GM23248 (cell line): ENCODE data around the gene MANF.

ENCODE experiments used
- EZH2 ChIP-seq: fragments of 200-600 bp; sonication (generic); IDR thresholded peaks from 2 replicates; pipeline ENCODE4 v1.6.1; 2018; ENCODE audit warnings: antibody characterized with exemption, mild to moderate bottlenecking; ENCODE audit not compliant: insufficient read depth, poor library complexity, severe bottlenecking
- EZH2phosphoT487 ChIP-seq: fragments of 200-600 bp; sonication (generic); IDR thresholded peaks from 2 replicates; pipeline ENCODE4 v1.6.1; 2018; ENCODE audit warnings: antibody characterized with exemption, moderate library complexity, mild to moderate bottlenecking, low read depth; ENCODE audit not compliant: insufficient read depth

DNA sequence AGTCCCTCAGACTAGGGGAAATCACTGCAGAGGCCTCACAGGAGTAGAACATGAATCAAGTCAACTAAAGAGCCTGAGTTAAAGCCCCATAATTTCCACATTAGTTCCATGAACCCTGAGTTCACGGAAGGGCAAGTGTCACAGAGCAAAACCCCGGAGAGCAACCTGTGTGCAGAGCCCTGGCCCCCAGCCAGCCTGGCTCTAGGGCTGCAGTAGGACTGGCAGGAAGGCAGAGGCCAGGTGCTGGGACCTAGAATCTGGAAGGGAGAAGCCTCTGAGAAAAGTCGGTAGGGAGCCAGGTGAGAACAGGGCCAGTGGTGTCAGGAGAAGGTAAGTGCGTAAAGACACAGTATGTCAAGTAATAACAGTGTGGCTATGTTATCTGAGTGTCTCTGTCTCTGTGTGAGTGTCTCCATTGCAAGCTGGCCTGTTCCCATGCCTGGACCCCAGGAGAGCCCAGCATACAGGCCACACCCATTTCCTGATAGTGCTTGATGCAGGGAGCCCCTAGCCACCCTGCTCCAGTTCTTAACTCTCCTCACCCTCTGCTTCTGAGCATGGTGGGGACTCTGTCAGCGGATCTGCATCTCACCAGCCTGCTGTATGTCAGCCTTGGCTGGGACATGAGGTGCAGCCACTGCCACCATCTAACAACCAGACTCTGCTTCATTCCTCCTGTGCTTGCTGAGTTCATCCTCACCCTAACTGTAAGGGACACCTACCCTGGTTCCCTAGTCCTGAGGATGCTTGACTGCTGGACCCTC lies 11.3 kb upstream of the MANF start:
- TF ChIP-seq EZH2 (no peak), EZH2phosphoT487 (no peak)
